KMS-11 (cell line): ENCODE results near the gene ADAMTS19.

Source experiments
- H2AFZ ChIP-seq: fragments of 200-600 bp; sonication (generic); 2 replicates; pipeline ENCODE4 v1.6.1; 2016; ENCODE audit warnings: antibody characterized with exemption, mixed run types, low read depth
- H3K27ac ChIP-seq: fragments of 200-600 bp; sonication (generic); 2 replicates; pipeline ENCODE4 v1.6.1; 2016; ENCODE audit warnings: mild to moderate bottlenecking, mixed run types
- H3K27me3 ChIP-seq: fragments of 200-600 bp; sonication (generic); 2 replicates; pipeline ENCODE4 v1.6.1; 2017; ENCODE audit warnings: mild to moderate bottlenecking, low read depth, mixed run types, moderate library complexity; ENCODE audit not compliant: insufficient read depth
- H3K36me3 ChIP-seq: fragments of 200-600 bp; sonication (generic); 2 replicates; pipeline ENCODE4 v1.6.1; 2017; ENCODE audit warnings: mild to moderate bottlenecking, mixed run types; ENCODE audit not compliant: insufficient read depth
- H3K4me1 ChIP-seq: fragments of 200-600 bp; sonication (generic); 2 replicates; pipeline ENCODE4 v1.6.1; 2016; ENCODE audit warnings: mild to moderate bottlenecking, low read depth, mixed run types; ENCODE audit not compliant: poor library complexity, severe bottlenecking
- H3K4me2 ChIP-seq: fragments of 200-600 bp; sonication (generic); 2 replicates; pipeline ENCODE4 v1.7.0; 2016; ENCODE audit warnings: mild to moderate bottlenecking, mixed run types
- H3K4me3 ChIP-seq: fragments of 200-600 bp; sonication (generic); IDR thresholded peaks from 2 replicates; pipeline ENCODE4 v1.6.1; 2017; ENCODE audit warnings: low read depth, low read length, mixed read lengths; ENCODE audit not compliant: insufficient read depth
- H3K79me2 ChIP-seq: fragments of 200-600 bp; sonication (generic); 2 replicates; pipeline ENCODE4 v1.6.1; 2016; ENCODE audit warnings: low read depth, mixed run types; ENCODE audit not compliant: insufficient read depth
- H3K9ac ChIP-seq: fragments of 200-600 bp; sonication (generic); 2 replicates; pipeline ENCODE4 v1.6.1; 2016; ENCODE audit warnings: mild to moderate bottlenecking, mixed run types
- H4K20me1 ChIP-seq: fragments of 200-600 bp; sonication (generic); 2 replicates; pipeline ENCODE4 v1.6.1; 2016; ENCODE audit warnings: mild to moderate bottlenecking, mixed run types; ENCODE audit not compliant: insufficient read depth
- CTCF ChIP-seq: fragments of 200-600 bp; sonication (generic); conservative IDR thresholded peaks from 2 replicates; pipeline ENCODE4 v1.6.1; 2017; ENCODE audit warnings: low read depth, mild to moderate bottlenecking, antibody characterized with exemption, low read length, moderate library complexity, mixed read lengths

ADAMTS19 gene

GRCh38 chr5:129689045-129689444, 228.9 kb downstream of the ADAMTS19 start:
- Histone ChIP-seq H3K27me3 (no peaks in the 10 kb centered on the region), H3K79me2 (no peaks in the 10 kb centered on the region)
- TF ChIP-seq CTCF: no peak

GRCh38 chr5:129691220-129691619, 231.1 kb downstream of the ADAMTS19 start:
- no peak overlapping the region for H3K27ac ChIP-seq
- H3K79me2 ChIP-seq: no peaks in the 10 kb centered on the region
- no peak overlapping the region for H3K4me3 ChIP-seq
- H3K9ac ChIP-seq: no peak overlapping the region
- no peak overlapping the region for H2AFZ ChIP-seq
- H3K4me2 ChIP-seq: no peak overlapping the region
- H4K20me1 ChIP-seq: no peaks in the 10 kb centered on the region
- TF ChIP-seq CTCF: no peak
- no peaks in the 10 kb centered on the region for H3K27me3 ChIP-seq
- no peaks in the 10 kb centered on the region for H3K4me1 ChIP-seq
- no peaks in the 10 kb centered on the region for H3K36me3 ChIP-seq

More at GRCh38 chr5:129689045-129689444, 228.9 kb downstream of the ADAMTS19 start:
- H3K9ac ChIP-seq: no peak overlapping the region
- H4K20me1 ChIP-seq: no peaks in the 10 kb centered on the region
- H3K4me3 ChIP-seq: no peak overlapping the region
- H3K36me3 ChIP-seq: no peaks in the 10 kb centered on the region
- no peak overlapping the region for H3K4me2 ChIP-seq
- H2AFZ ChIP-seq: no peak overlapping the region
- no peaks in the 10 kb centered on the region for H3K4me1 ChIP-seq
- H3K27ac ChIP-seq: no peak overlapping the region

- TF ChIP-seq CTCF: no peak
- Histone ChIP-seq H3K9ac (no peak overlapping the region), H3K27me3 (no peaks in the 10 kb centered on the region), H2AFZ (no peak overlapping the region), H3K4me3 (no peak overlapping the region), H4K20me1 (no peaks in the 10 kb centered on the region), H3K4me1 (no peaks in the 10 kb centered on the region), H3K4me2 (no peak overlapping the region), H3K79me2 (no peaks in the 10 kb centered on the region), H3K36me3 (no peaks in the 10 kb centered on the region), H3K27ac (no peak overlapping the region)
Observed at GRCh38 chr5:129696636-129697035, 236.5 kb downstream of the ADAMTS19 start.

GRCh38 chr5:129698661-129699060, 238.6 kb downstream of the ADAMTS19 start:
- H3K4me1 ChIP-seq: no peaks in the 10 kb centered on the region
- H3K27ac ChIP-seq: no peak overlapping the region
- no peaks in the 10 kb centered on the region for H3K27me3 ChIP-seq
- H3K4me2 ChIP-seq: no peak overlapping the region
- H2AFZ ChIP-seq: no peak overlapping the region
- TF ChIP-seq CTCF: no peak
- no peak overlapping the region for H3K9ac ChIP-seq
- H4K20me1 ChIP-seq: no peaks in the 10 kb centered on the region
- H3K79me2 ChIP-seq: no peaks in the 10 kb centered on the region
- H3K4me3 ChIP-seq: no peak overlapping the region
- no peaks in the 10 kb centered on the region for H3K36me3 ChIP-seq
